GM18526 (cell line): Measurements from ENCODE around the gene ADAM19.

ENCODE experiments used
- POLR2A ChIP-seq: IDR thresholded peaks from 3 replicates; pipeline ENCODE4 v1.6.1; 2011; ENCODE audit not compliant: insufficient read length; ENCODE audit errors: extremely low read depth

Gene ADAM19

DNA sequence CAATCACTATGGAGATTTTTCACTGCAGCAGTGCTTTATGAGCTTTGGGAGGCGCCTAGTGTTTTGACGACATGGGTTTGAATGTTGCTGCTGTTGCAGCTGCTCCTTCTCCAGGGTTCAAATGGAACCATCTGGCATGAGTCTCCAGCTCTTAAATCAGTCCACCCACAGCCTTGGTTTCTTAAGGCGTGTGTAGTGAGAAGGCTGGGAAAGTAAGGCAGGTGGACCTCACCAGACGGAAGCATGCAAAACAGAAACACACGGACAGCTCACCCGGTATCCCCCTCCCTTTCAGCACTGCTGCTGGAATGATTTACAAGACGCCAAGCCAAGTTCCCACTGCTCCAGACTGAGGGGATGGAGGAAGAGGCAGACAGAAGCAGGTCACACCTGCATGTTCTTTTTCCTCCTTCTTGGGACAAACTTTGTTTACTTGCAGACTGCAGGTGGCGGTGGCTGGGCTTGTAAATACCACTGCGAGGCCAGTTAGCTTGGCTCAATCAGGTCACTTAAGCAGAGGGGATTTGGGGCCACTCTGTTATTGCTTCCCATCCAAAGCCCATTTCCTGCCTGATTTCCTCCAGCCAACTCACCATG lies 47.4 kb downstream of the ADAM19 start:
- no peak for TF ChIP-seq POLR2A

DNA sequence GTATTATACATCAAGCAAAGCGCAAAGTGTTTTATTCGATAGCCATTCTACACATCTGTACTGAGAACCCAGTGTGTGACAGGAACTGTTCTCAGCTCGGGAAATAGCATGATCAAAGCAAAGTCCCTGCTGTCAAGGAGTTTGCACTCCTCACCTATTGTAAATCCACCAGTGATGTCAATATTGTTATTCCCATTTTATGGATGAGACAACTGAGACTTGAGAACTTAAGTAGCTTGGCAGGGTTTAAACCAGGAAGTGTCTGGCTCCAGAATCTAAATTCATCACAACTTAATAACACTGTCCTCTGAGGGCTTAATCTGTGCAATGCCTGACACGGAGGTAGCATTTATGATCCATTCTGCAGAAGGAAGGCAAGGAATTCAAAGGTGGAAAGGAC lies 50.7 kb downstream of the ADAM19 start:
- no peak for TF ChIP-seq POLR2A

DNA sequence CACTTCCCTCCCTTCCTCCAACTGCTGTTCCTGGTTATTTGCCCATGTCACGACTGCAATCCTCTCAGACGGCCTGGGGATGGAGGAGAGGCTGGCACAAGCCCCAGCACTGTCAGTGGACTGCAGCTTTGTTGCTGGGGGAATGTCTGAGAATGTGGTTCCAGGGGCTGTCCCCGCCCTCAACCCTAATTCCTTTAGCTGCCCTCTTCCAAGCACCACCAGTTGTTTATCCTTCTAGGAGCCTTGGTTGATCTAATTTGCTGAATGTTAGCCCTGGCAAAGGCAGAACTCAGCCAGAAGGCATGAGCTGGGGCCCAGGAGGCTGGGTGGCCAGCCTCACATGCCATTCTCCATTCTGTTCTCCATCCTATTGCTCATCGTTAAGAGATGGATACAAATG lies 51.6 kb downstream of the ADAM19 start:
- TF ChIP-seq POLR2A = no peak

DNA sequence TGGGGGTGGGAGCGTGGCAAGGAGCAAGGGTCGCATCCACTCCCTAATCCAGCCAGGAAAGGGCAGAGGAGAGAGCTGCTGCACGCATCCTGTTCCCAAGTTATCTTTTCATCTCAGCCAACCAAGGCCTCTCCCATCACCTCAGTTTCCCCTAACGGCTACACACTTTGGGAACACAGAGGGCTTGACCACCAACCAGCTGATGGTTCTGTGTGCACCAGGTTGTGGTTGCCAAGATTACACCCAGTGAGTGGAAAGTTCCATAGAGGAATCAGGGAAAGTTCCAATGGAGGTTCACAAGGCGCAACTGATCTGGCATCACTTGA lies 53.9 kb downstream of the ADAM19 start:
- TF ChIP-seq POLR2A = no peak

DNA sequence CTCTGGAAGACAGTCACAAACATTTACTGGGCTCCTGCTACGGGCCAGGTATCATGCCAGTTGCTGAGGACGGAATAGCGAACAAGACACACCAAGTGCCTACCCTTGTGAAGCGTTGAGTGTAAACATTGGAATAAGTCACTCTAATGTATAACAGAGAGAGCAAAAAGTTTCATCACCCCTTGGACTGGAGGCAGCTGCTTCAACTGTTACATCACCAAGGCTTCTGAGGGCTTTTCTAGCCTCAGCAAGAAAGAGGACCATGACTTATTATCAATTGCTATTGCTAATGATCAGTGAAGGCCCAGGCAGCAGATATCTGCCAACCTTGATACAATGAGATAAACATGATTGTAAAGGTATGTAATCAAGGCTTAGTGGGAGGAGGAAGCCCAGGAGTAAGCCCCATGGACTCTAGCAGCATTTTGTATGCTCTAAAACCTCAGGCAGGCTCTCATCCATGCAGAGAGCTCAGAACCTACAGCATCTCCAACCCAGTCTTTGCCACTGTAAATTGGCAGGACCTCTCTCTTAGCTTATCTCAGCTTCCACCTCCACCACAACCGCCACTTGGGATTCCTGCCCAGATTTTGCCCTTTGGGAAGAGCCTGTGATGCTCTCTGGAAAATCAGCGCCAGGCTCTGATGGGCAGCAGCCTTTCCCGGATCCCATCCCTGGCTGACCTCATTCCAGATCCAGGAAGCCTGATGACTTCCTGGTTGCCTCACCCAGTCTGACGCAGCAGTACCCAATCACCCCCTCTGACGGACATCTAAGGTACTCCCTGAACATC lies 54.5 kb downstream of the ADAM19 start:
- no peak for TF ChIP-seq POLR2A

DNA sequence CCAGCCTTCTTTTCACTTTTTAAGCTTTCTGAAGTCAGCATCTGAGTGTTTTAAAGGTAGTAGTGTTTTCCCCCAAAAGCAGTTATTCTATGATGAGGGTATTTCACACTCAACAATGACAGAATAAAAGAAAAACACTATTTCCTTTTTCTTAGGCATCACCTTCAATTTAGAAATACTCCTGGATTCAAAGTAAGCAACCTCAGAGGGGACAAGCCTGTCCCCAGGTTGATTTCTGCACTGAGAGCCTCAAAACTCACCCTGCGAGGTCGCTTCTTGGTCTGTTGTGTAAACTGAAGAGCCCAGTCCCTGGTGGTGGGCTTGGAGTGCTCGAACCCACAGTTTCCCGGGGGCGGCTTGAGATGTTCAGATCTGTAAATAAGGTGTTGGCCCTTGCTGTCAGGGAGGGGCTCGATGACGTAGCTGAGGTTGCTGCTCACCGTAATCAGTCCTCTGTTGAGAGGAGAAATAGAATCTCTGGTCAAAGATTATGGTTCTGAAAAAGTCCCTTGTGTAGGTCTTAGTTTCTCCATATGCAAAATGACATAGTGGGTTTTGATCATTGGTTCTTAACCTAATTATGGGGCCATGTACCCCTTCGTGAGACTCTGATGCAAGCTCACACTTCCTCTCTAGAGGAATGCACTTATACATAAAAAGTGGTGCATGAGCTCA lies 55.9 kb downstream of the ADAM19 start:
- TF ChIP-seq POLR2A = no peak

DNA sequence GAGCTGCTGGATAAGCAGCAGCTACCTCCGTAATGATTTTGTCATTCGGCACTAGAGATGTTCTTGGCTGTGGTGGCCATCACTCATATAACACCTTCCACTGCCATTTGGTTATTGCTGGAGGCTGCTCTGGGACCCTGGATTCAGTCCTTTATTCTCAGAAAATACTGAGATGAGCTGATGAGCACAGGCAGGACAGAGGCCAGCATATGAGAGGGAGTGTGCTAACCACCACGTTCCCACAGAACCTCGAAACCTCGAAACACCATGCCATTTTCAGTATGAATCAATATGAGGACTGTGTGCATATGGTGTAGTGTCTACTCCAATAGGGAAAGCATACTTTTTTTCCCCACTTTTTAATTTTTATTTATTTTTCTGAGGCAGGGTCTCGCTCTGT lies 56.6 kb downstream of the ADAM19 start:
- no peak for TF ChIP-seq POLR2A

DNA sequence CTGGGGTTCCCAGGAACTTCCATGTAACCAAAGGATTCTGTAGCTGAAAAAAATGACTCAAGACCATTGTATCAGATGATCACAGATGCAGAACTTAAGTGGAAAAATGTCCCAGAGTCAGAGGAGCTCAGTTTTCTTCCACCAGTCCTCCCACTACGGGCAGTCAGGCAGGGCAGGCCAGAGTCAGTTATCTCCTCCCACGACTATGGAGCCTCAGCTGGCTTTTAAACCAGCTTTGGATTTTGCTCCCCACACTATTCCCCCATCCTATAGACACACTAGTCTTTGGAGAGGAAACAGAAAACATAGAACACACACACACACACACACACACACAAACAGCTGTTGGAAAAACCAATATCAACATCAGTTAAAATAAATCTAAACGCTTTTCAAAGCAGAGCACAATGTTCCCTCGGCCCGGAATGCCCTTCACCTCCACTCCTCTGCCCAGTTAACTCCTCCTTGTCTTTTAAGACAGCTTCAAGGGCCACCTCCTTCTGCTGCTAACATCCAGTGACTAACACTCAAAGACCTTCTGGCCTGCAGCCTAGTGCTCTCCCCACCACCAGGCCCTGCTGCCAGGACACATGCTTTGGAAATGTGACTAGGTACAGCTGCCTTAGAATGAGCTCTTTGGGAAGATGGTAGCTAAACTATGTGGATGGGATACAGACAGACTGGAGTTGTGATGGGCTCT lies 58.8 kb downstream of the ADAM19 start:
- TF ChIP-seq POLR2A = no peak

DNA sequence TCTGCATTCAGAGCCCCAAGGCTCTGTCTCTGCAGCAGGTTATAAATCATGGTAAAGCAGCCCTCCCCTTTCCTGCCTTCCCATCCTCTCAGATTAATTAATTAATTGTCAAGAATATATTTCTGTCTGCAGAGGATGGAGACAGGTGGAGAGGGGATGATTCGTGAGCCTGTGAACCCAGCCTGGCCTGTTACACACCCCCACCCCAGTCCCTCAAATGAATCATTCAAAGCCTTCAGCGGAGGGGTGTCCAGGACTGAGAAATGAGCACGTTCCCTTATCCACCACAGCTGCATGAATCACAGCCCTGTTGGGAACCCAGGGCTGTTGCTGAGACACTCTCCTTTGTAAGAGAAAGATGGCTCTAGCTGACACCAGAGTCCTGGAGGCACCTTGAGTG lies 59.6 kb downstream of the ADAM19 start:
- TF ChIP-seq POLR2A = no peak

DNA sequence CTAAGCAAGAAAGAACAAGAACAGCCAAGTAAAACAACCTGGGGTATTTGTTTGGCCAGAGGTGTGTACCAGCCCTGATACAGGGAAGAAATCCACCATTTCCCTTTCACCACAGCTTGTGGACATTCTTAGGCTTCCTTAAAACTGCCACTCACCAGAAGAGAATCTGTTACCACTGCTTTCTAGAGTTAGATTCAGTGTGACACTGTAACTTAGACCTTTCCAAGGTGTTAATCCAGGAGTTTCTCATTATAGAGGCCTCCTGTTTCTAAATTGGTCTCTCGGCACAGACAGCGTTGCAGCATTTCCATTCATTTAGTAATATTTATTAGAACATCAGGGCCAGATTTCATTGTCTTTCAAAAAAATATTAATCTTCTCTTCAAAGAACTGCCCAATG lies 60.6 kb downstream of the ADAM19 start:
- TF ChIP-seq POLR2A = no peak

DNA sequence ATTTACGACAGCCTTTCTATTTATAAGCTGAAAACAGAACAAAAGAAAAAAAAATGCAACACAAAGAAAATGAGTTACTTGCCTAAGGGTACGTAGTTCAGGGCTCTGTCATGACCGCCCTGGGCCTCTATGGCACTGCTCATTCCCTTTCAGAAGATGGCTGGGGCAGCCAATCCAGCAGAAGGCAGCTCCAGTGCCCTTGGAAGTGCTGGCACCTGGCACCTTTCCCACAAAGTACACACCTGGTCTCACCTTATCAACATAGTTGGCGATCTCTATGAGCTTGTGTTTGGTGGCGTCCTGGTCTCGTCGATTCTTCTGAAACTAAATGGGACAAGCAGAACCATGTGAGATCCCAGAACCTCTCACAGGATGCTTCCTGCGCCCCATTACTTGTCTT lies 62.4 kb downstream of the ADAM19 start:
- no peak for TF ChIP-seq POLR2A

DNA sequence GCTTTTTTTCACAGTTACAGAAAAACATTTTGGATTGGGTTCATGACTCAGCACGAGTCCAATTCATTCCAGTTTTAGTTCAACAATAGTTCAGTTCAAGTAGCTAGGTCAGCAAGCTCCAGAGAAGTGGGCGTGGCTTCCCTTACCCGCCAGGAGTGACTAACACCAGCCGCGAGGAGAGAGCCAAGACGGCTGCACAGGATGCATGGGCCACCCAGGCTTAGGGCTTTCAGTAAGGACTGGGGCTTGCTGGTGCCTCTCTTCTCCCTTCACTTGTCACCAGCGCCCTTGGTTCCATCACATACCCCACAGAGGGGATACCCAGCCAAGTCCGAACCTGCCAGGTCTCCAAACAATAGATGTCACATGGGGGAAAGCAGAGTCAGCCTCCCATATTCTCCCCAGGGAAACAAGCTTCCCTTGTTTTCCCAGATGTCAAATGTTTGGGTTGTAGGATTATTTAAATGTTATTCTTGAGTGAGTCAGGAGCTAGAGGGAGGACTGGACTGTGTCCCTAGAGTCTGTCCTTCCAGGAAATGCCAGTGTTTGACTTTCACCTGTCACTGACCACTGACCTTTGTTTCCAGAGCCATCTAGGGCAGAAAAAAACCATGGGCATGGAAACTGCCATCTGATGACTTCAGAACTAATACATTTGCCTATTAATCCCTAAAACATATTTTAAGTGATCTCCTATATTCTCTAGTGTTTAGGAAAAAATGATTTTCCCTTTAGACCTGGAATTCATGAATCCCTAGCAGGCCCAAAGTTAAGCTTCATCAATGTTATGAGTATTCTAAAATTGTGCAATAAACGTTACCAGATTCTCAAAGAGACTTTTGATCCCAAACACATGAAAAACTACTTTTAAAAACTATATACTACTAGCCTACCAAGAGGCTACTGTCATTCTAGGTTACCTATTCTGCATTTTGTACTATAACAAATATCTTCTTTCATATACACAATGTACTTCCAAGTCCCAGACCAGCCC lies 63.6 kb downstream of the ADAM19 start:
- no peak for TF ChIP-seq POLR2A

DNA sequence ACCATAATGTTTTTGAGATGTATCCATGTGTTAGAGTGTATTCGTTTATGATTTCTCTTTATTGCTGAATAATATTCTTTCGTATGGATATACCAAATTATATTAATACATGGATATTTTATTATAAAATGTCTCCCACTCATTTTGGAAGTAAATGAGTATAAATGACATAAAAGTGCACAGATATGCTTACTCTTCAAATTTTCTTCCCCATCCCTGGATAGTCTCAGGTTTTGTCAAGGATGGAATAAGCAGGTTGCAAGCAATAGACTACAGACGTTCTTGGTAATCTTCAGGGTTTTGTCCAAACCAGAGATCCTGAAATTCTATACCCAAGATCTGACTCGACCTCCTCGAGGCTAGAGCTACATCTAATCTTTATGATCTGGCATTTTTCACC lies 64.9 kb downstream of the ADAM19 start:
- TF ChIP-seq POLR2A = no peak

DNA sequence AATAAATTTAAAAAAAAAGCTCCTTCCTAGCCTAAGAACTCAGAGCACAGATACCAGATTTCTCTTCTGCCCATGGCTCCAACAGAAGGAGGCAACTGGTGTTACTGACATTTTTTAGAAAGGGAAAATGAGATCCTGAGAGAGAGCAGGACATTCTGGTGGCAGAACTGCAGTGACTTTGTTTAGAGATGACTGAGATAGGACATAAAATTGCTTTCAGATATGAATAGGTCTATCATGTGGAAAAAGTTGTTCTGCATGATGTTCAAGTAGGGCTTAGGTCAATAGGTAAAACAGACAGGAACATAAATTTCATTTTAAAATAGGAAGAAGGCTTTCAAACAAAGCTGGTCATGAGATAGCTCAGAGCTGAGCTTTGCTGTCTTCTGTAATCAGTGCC lies 66.0 kb downstream of the ADAM19 start:
- TF ChIP-seq POLR2A = no peak

DNA sequence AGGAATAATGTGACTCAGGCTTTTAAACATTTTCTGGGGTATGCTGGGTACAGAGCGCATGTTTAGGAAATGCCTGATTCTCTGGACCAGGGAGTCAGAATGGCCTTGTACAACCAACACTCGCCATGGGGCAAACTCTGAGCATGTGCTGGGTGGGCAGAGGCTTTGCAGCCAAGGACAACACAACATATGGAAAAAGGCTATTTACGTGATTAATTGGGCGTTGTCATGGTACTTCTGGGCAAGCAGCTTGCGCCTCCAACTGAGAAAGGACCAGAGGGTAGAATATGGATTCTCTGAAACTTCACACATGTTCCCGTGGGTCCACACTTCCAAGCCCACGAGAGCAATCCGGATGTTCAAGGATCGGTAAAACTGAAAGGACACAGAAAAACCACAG lies 66.5 kb downstream of the ADAM19 start:
- TF ChIP-seq POLR2A = no peak
